Stimulated activated memory B cell treated with anti-CD40 and anti-IgM and Interleukin-4, amounts not matched to agents 10 μg/mL and 1 μg/mL and 100 μg/mL, for 72 hours (primary cell): ENCODE results near the gene UBASH3A.

Experiments
- ATAC-seq: fragments of 150-1000 bp; cut with Tn5 transposase; 2 replicates; pipeline ENCODE4 v1.10.0; 2021
- H3K27ac Mint-ChIP-seq: one replicate; pipeline ENCODE4 v1.8.0; 2022; ENCODE audit warnings: mild to moderate bottlenecking, mixed read lengths
- H3K27me3 Mint-ChIP-seq: one replicate; pipeline ENCODE4 v1.8.0; 2022; ENCODE audit warnings: mixed read lengths
- H3K36me3 Mint-ChIP-seq: one replicate; pipeline ENCODE4 v1.8.0; 2022; ENCODE audit warnings: mixed read lengths
- H3K4me1 Mint-ChIP-seq: one replicate; pipeline ENCODE4 v1.8.0; 2022; ENCODE audit warnings: mixed read lengths
- H3K4me3 Mint-ChIP-seq: one replicate; pipeline ENCODE4 v1.8.0; 2022; ENCODE audit warnings: mild to moderate bottlenecking, moderate library complexity, mixed read lengths
- H3K9me3 Mint-ChIP-seq: one replicate; pipeline ENCODE4 v1.8.0; 2022; ENCODE audit warnings: mixed read lengths

UBASH3A gene

DNA sequence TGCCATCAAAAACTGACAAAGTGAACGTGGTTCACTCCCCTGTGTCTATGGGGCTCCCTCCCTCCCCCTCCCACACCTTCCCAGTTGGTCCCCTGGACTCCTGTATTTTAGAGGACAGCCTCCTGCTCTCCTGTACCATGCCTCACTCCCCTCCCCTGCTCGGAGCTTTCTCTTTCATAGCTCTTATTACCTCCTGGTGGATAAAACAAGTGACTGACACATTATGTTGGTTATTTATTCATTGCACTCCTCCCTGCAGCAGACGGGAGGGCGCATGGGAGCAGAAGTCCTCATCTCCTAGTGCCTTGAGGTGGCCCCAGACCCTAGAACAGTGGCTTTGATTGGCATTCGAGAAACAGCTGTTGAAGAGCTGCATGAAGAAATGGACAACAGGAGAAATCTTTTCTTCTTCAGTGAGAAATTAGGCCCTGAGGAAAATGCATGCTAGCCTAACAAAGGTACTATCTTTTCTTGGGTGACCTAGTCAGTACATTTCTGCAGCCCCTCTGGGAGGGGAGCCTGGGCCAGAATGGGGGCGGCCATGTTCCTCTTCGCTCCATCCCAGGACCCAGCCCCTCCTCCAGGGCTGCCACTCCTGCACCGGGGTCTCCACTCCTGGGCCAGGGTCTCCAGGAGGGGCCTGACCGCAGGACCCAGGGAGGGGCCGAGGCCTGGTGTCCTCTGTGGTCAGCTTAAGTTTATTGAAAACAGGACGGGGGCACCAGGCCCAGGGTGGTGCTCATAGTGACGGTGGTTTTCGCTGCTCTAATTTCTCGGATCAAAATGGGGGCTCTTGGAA is 36.1 kb upstream of the UBASH3A start:
- H3K9me3 Mint-ChIP-seq = no peaks in the 10 kb centered on the region

DNA sequence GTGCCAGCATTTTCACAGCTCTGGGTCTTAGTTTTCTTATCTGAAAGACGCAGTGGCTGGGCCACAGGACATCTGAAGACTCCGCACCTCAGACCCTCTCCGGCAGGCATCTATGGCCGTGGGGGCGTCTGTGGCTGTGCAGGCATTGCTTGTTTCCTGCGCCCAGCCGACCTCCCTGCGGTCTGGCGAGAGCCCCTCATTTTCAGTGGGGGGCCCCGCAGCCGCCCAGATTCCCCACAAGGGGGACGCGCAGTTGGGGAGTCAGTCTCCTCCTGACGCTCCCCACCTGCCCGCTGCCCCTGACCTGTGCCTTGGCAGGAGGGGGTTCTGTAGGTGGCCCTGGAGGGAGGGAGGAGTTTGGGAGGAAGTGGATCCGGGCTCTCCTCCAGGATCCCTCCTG is 33.9 kb upstream of the UBASH3A start:
- Mint-ChIP-seq H3K27me3 (peaks cover 66% of the 10 kb centered on the region), H3K27ac (no peak overlapping the region)
- no peak for ATAC-seq

More for the DNA sequence above, 36.1 kb upstream of the UBASH3A start:
- H3K27me3 Mint-ChIP-seq = peaks cover 66% of the 10 kb centered on the region
- no peaks in the 10 kb centered on the region for H3K4me1 Mint-ChIP-seq
- ATAC-seq = no peak
- H3K36me3 Mint-ChIP-seq = no peaks in the 10 kb centered on the region
- no peak overlapping the region for H3K4me3 Mint-ChIP-seq
- H3K27ac Mint-ChIP-seq = no peak overlapping the region

DNA sequence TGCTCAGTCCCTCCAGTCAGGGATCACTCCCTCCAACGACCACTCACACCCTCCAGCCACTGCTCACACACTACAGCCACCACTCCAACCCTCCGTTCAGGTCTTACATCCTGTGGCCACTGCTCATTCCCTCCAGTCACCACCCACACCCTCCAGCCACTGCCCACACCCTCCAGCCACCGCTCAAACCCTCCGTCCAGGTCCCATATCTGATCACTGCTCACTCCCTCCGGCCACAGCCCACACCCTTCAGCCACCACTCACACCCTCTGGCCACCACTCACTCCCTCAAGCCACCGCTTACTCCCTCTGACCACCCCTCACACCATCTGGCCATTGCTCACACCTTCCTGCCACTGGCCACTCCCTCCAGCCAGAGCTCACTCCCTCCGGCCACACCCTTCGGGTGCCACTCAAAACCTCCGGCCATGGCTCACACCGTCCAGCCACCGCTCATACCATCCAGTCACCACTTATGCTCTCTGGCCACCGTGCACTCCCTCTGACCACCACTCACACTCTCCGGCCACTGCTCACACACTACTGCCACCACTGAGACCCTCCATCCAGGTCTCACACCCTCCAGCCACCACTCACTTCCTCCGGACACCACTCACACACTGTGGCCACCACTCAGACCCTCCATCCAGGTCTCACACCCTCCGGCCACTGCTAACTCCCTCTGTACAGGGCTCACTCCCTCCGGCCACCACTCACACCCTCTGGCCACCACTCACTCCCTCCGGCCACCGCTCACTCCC is 32.6 kb upstream of the UBASH3A start:
- no peaks in the 10 kb centered on the region for H3K36me3 Mint-ChIP-seq
- peaks cover 66% of the 10 kb centered on the region for H3K27me3 Mint-ChIP-seq
- ATAC-seq = peak; percentile 16
- H3K4me3 Mint-ChIP-seq = no peak overlapping the region
- H3K9me3 Mint-ChIP-seq = no peaks in the 10 kb centered on the region
- H3K4me1 Mint-ChIP-seq = peaks cover 7% of the 10 kb centered on the region
- peak overlapping the region; percentile 36 for H3K27ac Mint-ChIP-seq

More for the DNA sequence above, 33.9 kb upstream of the UBASH3A start:
- peaks cover 7% of the 10 kb centered on the region for H3K4me1 Mint-ChIP-seq
- H3K9me3 Mint-ChIP-seq = no peaks in the 10 kb centered on the region
- H3K36me3 Mint-ChIP-seq = no peaks in the 10 kb centered on the region
- no peak overlapping the region for H3K4me3 Mint-ChIP-seq

DNA sequence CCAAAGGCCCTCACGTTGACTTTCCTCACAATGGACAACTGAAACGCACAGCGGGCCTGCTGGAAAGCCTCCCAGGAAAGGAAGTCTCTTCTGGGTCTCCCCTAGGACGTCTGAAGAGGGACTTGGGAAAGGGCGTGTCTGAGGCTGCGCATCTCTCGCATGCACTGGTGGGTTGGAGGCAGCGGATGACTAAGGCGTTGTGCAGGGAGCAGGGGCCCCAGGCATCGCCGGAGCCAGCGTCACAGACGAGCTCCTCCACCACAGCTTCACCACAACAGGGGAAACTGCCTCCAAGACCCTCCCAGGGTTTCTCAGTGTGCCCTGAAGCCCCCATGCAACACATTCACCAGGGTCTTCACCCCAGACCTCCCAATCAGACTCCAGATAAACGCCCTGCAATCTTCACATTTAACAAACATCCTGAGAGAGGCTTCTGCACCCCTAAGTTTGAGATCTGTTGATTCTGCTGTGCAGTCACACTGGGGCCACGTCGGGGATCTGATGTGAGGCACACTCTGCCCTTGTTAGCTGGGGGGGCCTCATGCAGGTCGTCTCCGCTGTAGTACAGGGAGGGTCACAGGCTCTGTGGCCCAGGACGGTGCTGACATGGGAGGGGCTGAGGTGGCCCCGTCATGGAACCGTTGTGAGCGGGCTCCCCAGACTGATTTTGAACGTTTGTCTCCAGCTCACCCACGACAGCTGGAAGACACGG is 30.4 kb upstream of the UBASH3A start:
- Mint-ChIP-seq H3K27me3 (peaks cover 78% of the 10 kb centered on the region), H3K27ac (no peak overlapping the region), H3K36me3 (no peaks in the 10 kb centered on the region), H3K4me3 (no peak overlapping the region), H3K4me1 (peaks cover 7% of the 10 kb centered on the region), H3K9me3 (no peaks in the 10 kb centered on the region)
- no peak for ATAC-seq

DNA sequence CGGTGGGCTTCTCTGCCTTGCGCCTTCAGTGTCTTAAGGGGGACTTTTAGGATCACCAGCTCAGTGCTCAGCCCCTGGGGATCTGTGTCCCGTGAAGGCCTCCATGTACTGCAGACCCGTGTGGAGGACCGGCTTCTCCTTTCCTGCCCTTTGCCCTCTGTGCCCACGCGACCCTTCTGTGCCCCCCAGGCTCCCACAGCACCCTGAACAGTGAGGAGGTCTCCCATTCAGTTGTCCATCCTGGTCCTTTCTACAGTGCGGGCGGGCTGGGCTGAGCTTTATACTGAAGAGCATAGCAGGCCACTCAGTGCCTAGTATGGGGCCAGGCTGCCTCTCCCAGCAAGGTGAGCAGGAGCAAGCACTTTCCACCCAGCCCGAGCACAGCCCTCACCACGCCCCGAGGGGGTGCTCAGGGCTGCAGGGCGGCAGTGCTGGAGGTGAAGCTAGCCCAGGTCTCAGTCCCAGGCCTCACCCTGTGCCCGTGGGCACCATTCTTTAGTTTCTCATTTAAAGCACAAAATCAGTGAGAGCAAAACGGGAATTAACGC is 29.7 kb upstream of the UBASH3A start:
- Mint-ChIP-seq H3K27me3 (peaks cover 78% of the 10 kb centered on the region), H3K36me3 (no peaks in the 10 kb centered on the region), H3K9me3 (no peaks in the 10 kb centered on the region), H3K27ac (no peak overlapping the region), H3K4me3 (no peak overlapping the region), H3K4me1 (peaks cover 7% of the 10 kb centered on the region)
- ATAC-seq = no peak

DNA sequence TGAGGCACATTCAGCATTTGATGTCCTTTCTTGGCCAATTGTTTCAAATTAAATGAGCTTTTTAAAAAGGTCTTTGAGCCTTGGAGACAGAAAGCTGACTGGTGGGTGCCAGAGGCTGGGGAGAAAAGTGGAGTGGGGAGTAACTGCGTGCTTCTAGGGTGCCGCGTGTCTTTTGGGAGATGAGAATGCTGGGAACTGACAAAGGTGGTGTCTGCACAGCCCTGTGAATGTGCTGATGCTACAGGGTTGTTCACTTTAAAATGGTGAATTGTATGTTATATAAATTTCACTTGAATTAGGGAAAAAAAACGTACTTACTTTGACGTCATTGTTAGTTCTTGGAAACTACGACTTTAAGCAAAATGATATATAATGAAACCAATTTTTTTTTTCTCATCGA is 29.2 kb upstream of the UBASH3A start:
- peaks cover 78% of the 10 kb centered on the region for H3K27me3 Mint-ChIP-seq
- no peak overlapping the region for H3K27ac Mint-ChIP-seq
- no peaks in the 10 kb centered on the region for H3K9me3 Mint-ChIP-seq
- no peak overlapping the region for H3K4me3 Mint-ChIP-seq
- no peak for ATAC-seq
- no peaks in the 10 kb centered on the region for H3K36me3 Mint-ChIP-seq
- H3K4me1 Mint-ChIP-seq = peaks cover 9% of the 10 kb centered on the region

DNA sequence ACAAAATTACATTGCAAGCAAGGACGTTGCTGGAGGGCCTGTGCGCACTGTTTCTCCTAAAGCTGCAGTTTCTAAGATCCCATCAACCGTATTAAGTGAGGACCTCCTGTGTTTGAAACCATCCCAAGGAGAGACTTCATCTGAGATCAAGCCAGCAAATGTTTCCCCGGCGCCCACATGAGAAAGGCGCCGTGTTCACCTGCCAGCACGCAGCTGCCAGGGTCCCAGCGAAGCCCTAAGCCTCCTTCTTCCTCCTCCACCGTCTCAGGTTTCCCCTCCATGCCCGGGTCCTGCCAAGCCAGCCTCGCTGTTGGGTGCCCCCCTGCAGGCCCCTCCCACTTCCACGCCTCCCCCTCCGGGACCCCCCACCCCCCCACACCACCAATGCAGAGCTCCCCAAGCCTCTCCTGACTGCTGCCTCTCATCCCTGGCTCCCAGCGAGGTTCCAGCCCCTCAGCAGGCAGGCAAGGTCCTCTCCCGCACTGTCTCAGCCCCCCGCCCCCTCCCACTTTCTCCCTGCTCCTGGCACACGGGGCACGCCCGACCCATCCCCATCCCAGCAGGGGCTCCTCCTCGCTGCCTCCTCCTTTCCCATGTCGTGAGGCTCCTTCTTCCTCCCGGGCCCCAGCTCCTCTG is 28.7 kb upstream of the UBASH3A start:
- peaks cover 15% of the 10 kb centered on the region for H3K4me1 Mint-ChIP-seq
- H3K27me3 Mint-ChIP-seq = peaks cover 78% of the 10 kb centered on the region
- peak overlapping the region; percentile 64 for H3K27ac Mint-ChIP-seq
- no peaks in the 10 kb centered on the region for H3K9me3 Mint-ChIP-seq
- ATAC-seq = no peak
- no peaks in the 10 kb centered on the region for H3K36me3 Mint-ChIP-seq
- H3K4me3 Mint-ChIP-seq = no peak overlapping the region

DNA sequence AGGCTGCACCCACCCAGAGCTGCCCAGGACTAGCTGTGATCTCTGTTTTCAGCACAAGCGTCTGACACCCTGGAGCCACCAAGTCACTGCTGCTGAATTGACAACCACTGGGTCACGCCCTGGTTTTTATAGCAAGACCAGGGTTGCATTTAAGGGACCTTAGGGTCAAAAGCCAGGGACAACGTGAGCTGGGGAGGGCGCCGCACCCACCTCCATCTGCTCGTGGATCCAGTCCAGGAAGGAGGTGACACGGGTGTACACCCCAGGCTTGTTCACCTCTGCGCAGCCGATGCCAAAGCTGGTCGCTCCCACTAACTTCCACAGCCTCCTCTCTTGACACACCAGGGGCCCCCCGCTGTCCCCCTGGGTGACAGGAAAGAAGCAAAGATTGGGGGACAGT is 28.2 kb upstream of the UBASH3A start:
- H3K27me3 Mint-ChIP-seq = peaks cover 73% of the 10 kb centered on the region
- H3K4me1 Mint-ChIP-seq = peaks cover 16% of the 10 kb centered on the region
- no peak for ATAC-seq
- H3K36me3 Mint-ChIP-seq = no peaks in the 10 kb centered on the region
- H3K9me3 Mint-ChIP-seq = no peaks in the 10 kb centered on the region
- H3K4me3 Mint-ChIP-seq = no peak overlapping the region
- H3K27ac Mint-ChIP-seq = peak overlapping the region; percentile 64

DNA sequence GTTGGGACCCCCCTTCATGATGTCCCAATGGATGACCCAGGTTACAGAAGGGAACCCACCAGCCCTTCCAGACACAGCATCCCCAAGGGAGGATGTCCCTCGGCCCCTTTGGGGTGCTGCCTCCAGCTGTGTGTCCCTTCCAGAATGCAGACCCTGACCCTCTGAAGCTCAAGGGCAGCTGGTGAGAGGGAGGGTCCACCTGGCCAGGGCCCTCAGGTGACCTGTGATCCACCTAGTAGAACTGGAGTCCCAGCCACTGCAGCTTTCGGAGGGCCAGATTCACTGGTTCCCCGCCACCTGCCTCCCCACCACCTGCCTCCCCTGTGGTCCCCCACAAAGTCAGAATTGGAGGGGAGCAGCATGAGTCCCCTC is 27.8 kb upstream of the UBASH3A start:
- no peaks in the 10 kb centered on the region for H3K9me3 Mint-ChIP-seq
- H3K36me3 Mint-ChIP-seq = no peaks in the 10 kb centered on the region
- ATAC-seq = no peak
- H3K4me1 Mint-ChIP-seq = peaks cover 16% of the 10 kb centered on the region
- H3K27me3 Mint-ChIP-seq = peaks cover 68% of the 10 kb centered on the region
- H3K4me3 Mint-ChIP-seq = no peak overlapping the region
- no peak overlapping the region for H3K27ac Mint-ChIP-seq

DNA sequence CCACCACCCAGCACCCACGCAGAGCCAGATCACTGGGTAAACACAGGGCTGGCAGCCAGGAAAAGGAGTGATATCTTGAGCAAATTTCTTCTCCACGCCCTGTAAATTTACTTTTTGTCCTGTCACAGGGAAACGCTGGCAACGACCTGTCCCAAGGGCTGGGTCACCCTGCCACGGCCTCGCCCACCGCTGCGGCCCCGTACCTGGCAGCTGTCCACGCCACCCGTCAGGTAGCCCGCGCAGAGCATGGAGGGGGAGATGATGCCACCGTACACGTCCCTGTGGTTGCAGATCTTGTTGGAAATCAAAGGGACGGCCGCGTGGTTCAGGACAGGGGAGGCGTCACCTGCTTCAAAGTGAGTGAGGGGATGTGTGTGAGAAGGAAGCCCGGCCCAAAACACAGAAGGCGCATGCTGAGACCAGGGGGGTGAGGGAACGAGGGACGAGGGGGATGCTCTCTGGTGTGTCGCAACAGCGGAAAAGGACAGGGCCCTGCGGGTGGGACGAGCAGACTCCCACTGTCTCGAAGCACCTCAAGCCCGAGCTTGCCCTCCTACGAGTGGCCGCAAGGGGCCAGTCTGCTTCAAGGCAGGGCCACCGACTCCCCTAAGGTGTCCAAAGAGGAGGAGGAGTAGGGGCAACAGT is 27.2 kb upstream of the UBASH3A start:
- Mint-ChIP-seq H3K27me3 (peaks cover 63% of the 10 kb centered on the region), H3K4me3 (no peak overlapping the region), H3K36me3 (no peaks in the 10 kb centered on the region), H3K27ac (no peak overlapping the region), H3K4me1 (peaks cover 16% of the 10 kb centered on the region), H3K9me3 (peaks cover 1% of the 10 kb centered on the region)
- ATAC-seq = no peak

DNA sequence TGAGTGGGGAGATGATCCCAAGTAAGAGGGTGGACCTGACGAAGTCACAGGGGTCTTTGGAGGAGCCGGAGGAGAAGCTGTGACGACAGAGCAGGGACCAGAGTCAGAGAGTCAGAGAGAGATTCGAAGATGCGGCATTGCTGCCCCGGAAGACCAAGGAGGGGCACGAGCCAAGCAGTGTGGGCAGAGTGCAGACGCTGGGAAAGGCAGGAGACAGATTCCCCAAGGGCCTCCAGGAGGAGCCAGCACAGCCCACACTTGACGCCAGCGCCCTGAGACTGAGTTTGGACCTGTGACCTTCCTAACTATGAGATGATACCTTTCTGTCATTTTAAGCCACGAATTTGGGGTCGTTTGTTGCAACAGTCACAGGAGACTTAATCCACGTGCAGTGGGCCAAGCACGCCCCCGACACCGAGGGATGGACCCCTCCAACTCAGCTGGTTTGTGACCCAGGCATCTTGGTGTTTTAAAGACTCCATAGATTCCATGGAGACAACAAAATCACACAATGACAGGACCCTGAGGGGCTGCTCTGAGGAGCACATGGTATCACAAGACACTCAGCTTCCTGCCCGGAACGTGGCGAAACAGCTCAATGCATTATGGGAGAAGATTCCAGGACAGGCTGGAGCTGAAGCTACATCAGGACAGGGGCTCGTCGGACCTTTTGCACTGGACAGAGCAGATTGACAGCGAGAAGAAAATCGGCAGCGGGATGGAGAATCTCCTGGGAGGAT is 26.3 kb upstream of the UBASH3A start:
- peaks cover 9% of the 10 kb centered on the region for H3K9me3 Mint-ChIP-seq
- H3K4me3 Mint-ChIP-seq = no peak overlapping the region
- H3K4me1 Mint-ChIP-seq = peaks cover 16% of the 10 kb centered on the region
- peaks cover 54% of the 10 kb centered on the region for H3K27me3 Mint-ChIP-seq
- ATAC-seq = no peak
- no peaks in the 10 kb centered on the region for H3K36me3 Mint-ChIP-seq
- no peak overlapping the region for H3K27ac Mint-ChIP-seq

DNA sequence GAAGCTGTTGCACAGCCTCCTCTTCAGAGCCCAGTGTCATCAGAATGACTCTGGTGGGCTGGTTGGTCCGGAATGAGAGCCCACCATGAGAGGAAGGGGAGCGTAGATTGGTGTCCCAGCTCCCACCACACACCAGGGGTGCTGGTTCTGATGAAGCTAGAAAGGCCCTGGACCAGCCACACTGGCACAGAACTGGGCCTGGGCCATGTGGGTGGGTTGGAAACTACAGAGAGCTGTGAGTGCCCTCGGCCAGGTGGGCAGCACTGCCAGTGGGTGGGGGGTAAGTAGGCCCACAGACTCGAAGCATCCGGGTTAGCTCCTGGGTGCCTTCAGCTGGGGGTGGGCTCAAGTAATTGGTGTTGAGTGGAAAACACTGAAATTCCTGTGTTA is 25.8 kb upstream of the UBASH3A start:
- H3K9me3 Mint-ChIP-seq = peaks cover 12% of the 10 kb centered on the region
- ATAC-seq = no peak
- no peak overlapping the region for H3K27ac Mint-ChIP-seq
- peaks cover 16% of the 10 kb centered on the region for H3K4me1 Mint-ChIP-seq
- H3K27me3 Mint-ChIP-seq = peaks cover 48% of the 10 kb centered on the region
- H3K4me3 Mint-ChIP-seq = no peak overlapping the region
- H3K36me3 Mint-ChIP-seq = no peaks in the 10 kb centered on the region

DNA sequence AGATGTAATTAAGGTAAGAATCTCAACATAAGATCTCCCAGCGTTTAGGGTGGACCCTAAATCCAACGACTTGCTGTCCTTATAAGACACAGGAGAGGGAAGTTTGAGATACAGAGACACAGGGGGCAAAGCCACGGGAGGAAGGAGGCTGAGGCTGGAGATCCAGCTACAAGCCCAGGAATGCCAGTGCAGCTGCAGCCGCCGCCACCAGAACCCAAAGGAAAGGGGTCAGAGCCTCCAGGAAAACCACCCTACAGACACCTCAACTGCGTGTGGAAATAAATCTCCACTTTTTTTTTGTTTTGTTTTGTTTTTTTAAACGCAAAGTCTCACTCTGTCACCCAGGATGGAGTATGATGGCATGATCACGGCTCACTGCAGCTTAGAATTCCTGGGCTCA is 25.3 kb upstream of the UBASH3A start:
- ATAC-seq = no peak
- Mint-ChIP-seq H3K9me3 (peaks cover 12% of the 10 kb centered on the region), H3K4me3 (no peak overlapping the region), H3K36me3 (no peaks in the 10 kb centered on the region), H3K4me1 (peaks cover 16% of the 10 kb centered on the region), H3K27ac (no peak overlapping the region), H3K27me3 (peaks cover 44% of the 10 kb centered on the region)
